Sigmoid colon (tissue), 7 donors: ENCODE results near the gene ATF7IP. TPM values are rescaled to one million over a fixed set of nuclear protein-coding genes. Genes with fewer than 3 reads are reported as not detected.

Experiments used
- DNase-seq: peaks from one replicate; pipeline ENCODE4 v3.0.0-alpha.2; 2019
- H3K27ac ChIP-seq, 4 donors: fragments of 200-600 bp; sonication (generic); one replicate each; pipeline ENCODE4 v1.5.1; 2016 to 2019; ENCODE audit warnings: mild to moderate bottlenecking in 1 of 4
- H3K27me3 ChIP-seq, 3 donors: fragments of 200-600 bp; sonication (generic); one replicate each; pipeline ENCODE4 v1.5.1; 2019; ENCODE audit warnings: mild to moderate bottlenecking in 1 of 3
- H3K36me3 ChIP-seq, 4 donors: fragments of 200-600 bp; sonication (generic); one replicate each; pipeline ENCODE4 v1.5.1; 2016 to 2019
- H3K4me1 ChIP-seq, 4 donors: fragments of 200-600 bp; sonication (generic); one replicate each; pipeline ENCODE4 v1.5.1; 2017 to 2019
- H3K4me3 ChIP-seq, 4 donors: fragments of 200-600 bp; sonication (generic); one replicate each; pipeline ENCODE4 v1.5.1; 2017 to 2019; ENCODE audit warnings: mild to moderate bottlenecking in 2 of 4, moderate library complexity in 1 of 4
- H3K9me3 ChIP-seq, 4 donors: fragments of 200-600 bp in 3 of 4; sonication (generic) in 3 of 4; one replicate each; pipeline versions ENCODE4 v1.5.1 to v1.6.1; 2013 to 2019
- CTCF ChIP-seq, 4 experiments: fragments of 450-650 bp in 3 of 4; fragments of 200-600 bp in 1 of 4; IDR thresholded peaks; one replicate each; pipeline ENCODE4 v1.5.1; 2016 to 2019; ENCODE audit warnings: antibody characterized with exemption in 4 of 4, mild to moderate bottlenecking in 3 of 4, moderate library complexity in 2 of 4
- EP300 ChIP-seq, 4 donors: sonication (generic); formaldehyde crosslinking; IDR thresholded peaks; one replicate each; pipeline ENCODE4 v1.6.1; 2017; ENCODE audit warnings: antibody characterized with exemption in 4 of 4
- POLR2A ChIP-seq, 2 donors: fragments of 450-650 bp; IDR thresholded peaks; one replicate each; pipeline ENCODE4 v1.6.1; 2016; ENCODE audit warnings: antibody characterized with exemption in 2 of 2, mild to moderate bottlenecking in 2 of 2, moderate library complexity in 2 of 2
- POLR2AphosphoS5 ChIP-seq, 4 donors: sonication (generic); formaldehyde crosslinking; IDR thresholded peaks; one replicate each; pipeline ENCODE4 v1.6.1; 2017; ENCODE audit warnings: antibody characterized with exemption in 4 of 4
- WGBS, 2 donors: extraction: QIAGEN DNeasy Blood & Tissue Kit; methylation state at CpG; one replicate each; pipeline ENCODE4 v1.1.7; 2013; 5-methylcytosine and 5-hydroxymethylcytosine counted together
- intact Hi-C: fragments of 100-400 bp; cut with DNase I; formaldehyde crosslinking; loops from one replicate; pipeline ENCODE4 v1.15.1; 2023
- polyA plus RNA-seq, 3 donors: library from polyadenylated mRNA; stranded (reverse); fragments of 200-250 nt; gene quantifications; one replicate each; pipeline ENCODE4 v1.2.3, GENCODE V29; 2013
- total RNA-seq, 4 donors: library from RNA; depleted of rRNA; stranded (reverse); fragments of >200 nt; gene quantifications; one replicate each; pipeline ENCODE4 v1.1.0, GENCODE V29; 2016
- donor health status: healthy with polysubstance abuse.
- donor health status: Bipolar disorder and iron deficiency.
- donor health status: healthy.

Gene ATF7IP
- total and polyA plus RNA-seq, 7 donors = 3.0 to 58.4 (median 27.7) TPM

- Histone ChIP-seq H3K4me3 (peak overlapping the region; percentile 61 to 69 (median 64)), H3K36me3 (no peaks in the 10 kb centered on the region), H3K27ac (peak overlapping the region; percentile 90 to 98 (median 93)), H3K27me3 (no peaks in the 10 kb centered on the region), H3K9me3 (no peaks in the 10 kb centered on the region), H3K4me1 (peaks cover 0 to 27% (median 8%) of the 10 kb centered on the region in 4 donors)
- TF ChIP-seq CTCF (IDR thresholded peaks at IDR 0.05) (no peak), POLR2AphosphoS5 (IDR thresholded peaks at IDR 0.05) (no peak), POLR2A (IDR thresholded peaks at IDR 0.05) (no peak), EP300 (IDR thresholded peaks at IDR 0.05) (no peak)
- 3 to 4% methylated on average over 5 of the region's 5 CpGs for WGBS, 2 donors
- DNase-seq = no peak
- intact Hi-C loops = loop anchor here (5.0 kb wide), 3 partner anchors 36 to 406 kb away; partner anchors contain the start of gene PLBD1
These were observed 942 bp downstream of the ATF7IP start for GRCh38 chr12:14366209-14367039.

DNA sequence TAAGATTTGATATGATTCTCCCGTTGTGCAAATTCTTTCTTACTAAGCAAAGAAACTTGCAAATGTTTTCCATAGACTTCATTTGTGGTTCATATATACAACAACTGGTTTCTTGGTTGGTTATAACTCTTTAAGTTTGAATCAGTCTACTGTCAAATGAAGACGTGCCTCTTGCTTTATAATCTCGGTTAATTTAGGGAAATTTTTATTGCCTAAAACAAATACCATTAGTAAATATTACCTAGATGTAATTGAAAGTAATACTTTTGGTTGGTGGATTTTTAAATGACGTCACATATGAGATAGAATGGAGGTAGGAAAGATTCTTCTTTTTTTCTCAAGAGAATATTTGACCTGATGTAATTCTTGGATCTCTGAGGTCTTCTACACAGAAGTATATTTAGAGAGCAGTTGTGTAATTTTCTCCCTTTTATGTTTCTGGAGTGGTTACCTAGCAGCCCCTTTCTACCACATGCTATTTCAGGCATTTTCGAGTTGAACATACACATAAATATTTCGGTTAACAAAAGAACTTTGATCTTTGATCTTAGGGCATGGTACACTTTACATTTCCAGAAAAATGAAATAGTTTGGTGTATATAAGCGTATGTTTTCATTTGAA lies 1.7 kb downstream of the ATF7IP start:
- Histone ChIP-seq H3K27me3 (no peaks in the 10 kb centered on the region), H3K27ac (peak overlapping the region; percentile 90 to 98 (median 93)), H3K4me3 (peak overlapping the region; percentile 61 to 69 (median 64)), H3K4me1 (peaks cover 0 to 34% (median 11%) of the 10 kb centered on the region in 4 donors), H3K36me3 (no peaks in the 10 kb centered on the region), H3K9me3 (no peaks in the 10 kb centered on the region)
- WGBS, 2 donors = 7 to 10% methylated on average over 7 of the region's 7 CpGs
- no peak for TF ChIP-seq CTCF (IDR thresholded peaks at IDR 0.05)
- no peak for TF ChIP-seq POLR2A (IDR thresholded peaks at IDR 0.05)
- no peak for TF ChIP-seq POLR2AphosphoS5 (IDR thresholded peaks at IDR 0.05)
- no peak for TF ChIP-seq EP300 (IDR thresholded peaks at IDR 0.05)
- DNase-seq = no peak
- intact Hi-C loops = loop anchor here (5.0 kb wide), 3 partner anchors 35 to 405 kb away; partner anchors contain the start of gene PLBD1

- no peaks in the 10 kb centered on the region for H3K36me3 ChIP-seq
- H3K27me3 ChIP-seq = no peaks in the 10 kb centered on the region
- H3K4me1 ChIP-seq = peaks cover 0 to 56% (median 20%) of the 10 kb centered on the region in 4 donors
- intact Hi-C loops = loop anchor here (5.0 kb wide), 3 partner anchors 33 to 403 kb away; partner anchors contain the start of gene PLBD1
- 93 to 94% methylated on average over 7 of the region's 7 CpGs for WGBS, 2 donors
- peak overlapping the region in 1 of 4 donors; percentile 5 for H3K27ac ChIP-seq
- no peaks in the 10 kb centered on the region for H3K9me3 ChIP-seq
- DNase-seq = no peak
- no peak overlapping the region for H3K4me3 ChIP-seq
- TF ChIP-seq CTCF (IDR thresholded peaks at IDR 0.05) (no peak), POLR2A (IDR thresholded peaks at IDR 0.05) (no peak), EP300 (IDR thresholded peaks at IDR 0.05) (no peak), POLR2AphosphoS5 (IDR thresholded peaks at IDR 0.05) (no peak)
These were observed 3.8 kb downstream of the ATF7IP start for GRCh38 chr12:14369311-14369710.

GRCh38 chr12:14373217-14373616 lies 7.7 kb downstream of the ATF7IP start:
- DNase-seq = no peak
- H3K27me3 ChIP-seq = no peaks in the 10 kb centered on the region
- H3K4me3 ChIP-seq = no peak overlapping the region
- no peaks in the 10 kb centered on the region for H3K36me3 ChIP-seq
- TF ChIP-seq POLR2AphosphoS5 (IDR thresholded peaks at IDR 0.05) (no peak), CTCF (IDR thresholded peaks at IDR 0.05) (no peak), POLR2A (IDR thresholded peaks at IDR 0.05) (no peak)
- peaks cover 0 to 55% (median 29%) of the 10 kb centered on the region in 4 donors for H3K4me1 ChIP-seq
- peak overlapping the region in 3 of 4 donors; percentile 33 to 54 (median 47) for H3K27ac ChIP-seq
- intact Hi-C loops = no loop called here
- H3K9me3 ChIP-seq = no peaks in the 10 kb centered on the region
